ENCODE data around the gene MMUT. TPM values are rescaled to one million over a fixed set of nuclear protein-coding genes. Genes with fewer than 3 reads are reported as not detected.
"Not testable (repeated sequence)": the region's sequence is repeated elsewhere in the genome, so short reads cannot be mapped to it uniquely, and the experiment has no call there.

Gene MMUT
- total RNA-seq, 1 experiment from 2014 or later: 13.7 TPM

- Histone ChIP-seq H3K4me1 (ENCODE audit: insufficient read depth, low read length) (no peaks in the 10 kb centered on the region), H3K23ac (ENCODE audit: insufficient read length, low read depth, low read length) (no peak overlapping the region), H3K79me2 (ENCODE audit: insufficient read depth, low read length) (no peaks in the 10 kb centered on the region), H3K4me2 (ENCODE audit: insufficient read depth, insufficient read length, low read length) (no peak overlapping the region), H2BK5ac (ENCODE audit: insufficient read length, low read length) (no peak overlapping the region), H2BK15ac (ENCODE audit: low read depth, low read length) (no peak overlapping the region), H3K27ac (ENCODE audit: insufficient read length, low read depth, low read length) (no peak overlapping the region), H3K14ac (ENCODE audit: insufficient read depth, low read length) (no peak overlapping the region), H2AFZ (ENCODE audit: low read length) (no peak overlapping the region), H3K27me3 (ENCODE audit: insufficient read depth, low read length) (no peaks in the 10 kb centered on the region), H3K9me3 (ENCODE audit: control insufficient read depth, low read depth, low read length) (no peaks in the 10 kb centered on the region), H4K91ac (ENCODE audit: insufficient read length, low read depth, low read length) (no peak overlapping the region), H2BK120ac (ENCODE audit: low read depth, low read length, poor library complexity, severe bottlenecking) (no peak overlapping the region), H3K79me1 (ENCODE audit: insufficient read depth, low read depth, low read length, poor library complexity, severe bottlenecking) (no peaks in the 10 kb centered on the region), H4K20me1 (ENCODE audit: control insufficient read depth, insufficient read depth, insufficient read length) (no peaks in the 10 kb centered on the region), H2AK5ac (ENCODE audit: insufficient read length, low read length) (no peak overlapping the region), H2BK20ac (ENCODE audit: low read depth, low read length, poor library complexity, severe bottlenecking) (no peak overlapping the region), H3K56ac (ENCODE audit: insufficient read length, low read depth, low read length) (no peak overlapping the region), H3K23me2 (ENCODE audit: insufficient read length, low read depth, low read length, poor library complexity, severe bottlenecking) (no peaks in the 10 kb centered on the region), H3K9ac (ENCODE audit: extremely low read depth, insufficient read length, low read length) (no peak overlapping the region), H2BK12ac (ENCODE audit: insufficient read length, low read depth, low read length) (no peak overlapping the region), H3T11ph (ENCODE audit: low read length) (no peak overlapping the region), H4K8ac (replicated peaks; ENCODE audit: insufficient read length, low read depth, low read length) (no peak overlapping the region), H4K5ac (ENCODE audit: insufficient read length, low read depth, low read length) (no peak overlapping the region), H3K4ac (ENCODE audit: low read depth, low read length) (no peak overlapping the region), H3K18ac (ENCODE audit: insufficient read length, low read depth, low read length) (no peak overlapping the region)
- no CpG with 5 or more reads among the region's 3 CpGs for whole genome bisulfite sequencing (ENCODE audit: extremely low coverage, insufficient read length, low lambda C conversion rate)
- Mint-ChIP-seq H3K27ac (no peak overlapping the region), H3K36me3 (ENCODE audit: insufficient read depth in 1 of 3, low read depth in 3 of 3) (peaks cover 42 to 66% (median 60%) of the 10 kb centered on the region in 3 experiments), H3K9me3 (peaks cover 16 to 23% of the 10 kb centered on the region in 2 experiments; a peak in 4 of 5 replicates), H3K4me3 (no peak overlapping the region), H3K27me3 (ENCODE audit: low read depth) (no peaks in the 10 kb centered on the region), H3K4me1 (no peaks in the 10 kb centered on the region)
- DNase-seq: no peak
- TF ChIP-seq, protein P1, sequence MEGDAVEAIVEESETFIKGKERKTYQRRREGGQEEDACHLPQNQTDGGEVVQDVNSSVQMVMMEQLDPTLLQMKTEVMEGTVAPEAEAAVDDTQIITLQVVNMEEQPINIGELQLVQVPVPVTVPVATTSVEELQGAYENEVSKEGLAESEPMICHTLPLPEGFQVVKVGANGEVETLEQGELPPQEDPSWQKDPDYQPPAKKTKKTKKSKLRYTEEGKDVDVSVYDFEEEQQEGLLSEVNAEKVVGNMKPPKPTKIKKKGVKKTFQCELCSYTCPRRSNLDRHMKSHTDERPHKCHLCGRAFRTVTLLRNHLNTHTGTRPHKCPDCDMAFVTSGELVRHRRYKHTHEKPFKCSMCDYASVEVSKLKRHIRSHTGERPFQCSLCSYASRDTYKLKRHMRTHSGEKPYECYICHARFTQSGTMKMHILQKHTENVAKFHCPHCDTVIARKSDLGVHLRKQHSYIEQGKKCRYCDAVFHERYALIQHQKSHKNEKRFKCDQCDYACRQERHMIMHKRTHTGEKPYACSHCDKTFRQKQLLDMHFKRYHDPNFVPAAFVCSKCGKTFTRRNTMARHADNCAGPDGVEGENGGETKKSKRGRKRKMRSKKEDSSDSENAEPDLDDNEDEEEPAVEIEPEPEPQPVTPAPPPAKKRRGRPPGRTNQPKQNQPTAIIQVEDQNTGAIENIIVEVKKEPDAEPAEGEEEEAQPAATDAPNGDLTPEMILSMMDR (conservative IDR thresholded peaks at IDR 0.05): no peak
Observed at GRCh38 chr6:49479308-49479970, 16.4 kb upstream of the MMUT start.

GRCh38 chr6:49476564-49476963 is 13.5 kb upstream of the MMUT start:
- not testable (repeated sequence) for H3K27me3 ChIP-seq (ENCODE audit: insufficient read depth, low read length); H3K18ac ChIP-seq (ENCODE audit: insufficient read length, low read depth, low read length); H4K91ac ChIP-seq (ENCODE audit: insufficient read length, low read depth, low read length); H3T11ph ChIP-seq (ENCODE audit: low read length); H4K8ac ChIP-seq (replicated peaks; ENCODE audit: insufficient read length, low read depth, low read length); H4K20me1 ChIP-seq (ENCODE audit: control insufficient read depth, insufficient read depth, insufficient read length); H3K56ac ChIP-seq (ENCODE audit: insufficient read length, low read depth, low read length); H2BK120ac ChIP-seq (ENCODE audit: low read depth, low read length, poor library complexity, severe bottlenecking); H3K23ac ChIP-seq (ENCODE audit: insufficient read length, low read depth, low read length); H3K27ac Mint-ChIP-seq; H3K9ac ChIP-seq (ENCODE audit: extremely low read depth, insufficient read length, low read length); H3K4me1 ChIP-seq (ENCODE audit: insufficient read depth, low read length); H3K23me2 ChIP-seq (ENCODE audit: insufficient read length, low read depth, low read length, poor library complexity, severe bottlenecking); H3K4ac ChIP-seq (ENCODE audit: low read depth, low read length); H3K79me2 ChIP-seq (ENCODE audit: insufficient read depth, low read length); H3K27me3 Mint-ChIP-seq (ENCODE audit: low read depth); H3K4me2 ChIP-seq (ENCODE audit: insufficient read depth, insufficient read length, low read length); H2BK15ac ChIP-seq (ENCODE audit: low read depth, low read length); H2AFZ ChIP-seq (ENCODE audit: low read length); H3K4me3 Mint-ChIP-seq; H2BK20ac ChIP-seq (ENCODE audit: low read depth, low read length, poor library complexity, severe bottlenecking); DNase-seq; H2BK5ac ChIP-seq (ENCODE audit: insufficient read length, low read length); H4K5ac ChIP-seq (ENCODE audit: insufficient read length, low read depth, low read length); H3K27ac ChIP-seq (ENCODE audit: insufficient read length, low read depth, low read length); H2AK5ac ChIP-seq (ENCODE audit: insufficient read length, low read length); H3K9me3 ChIP-seq (ENCODE audit: control insufficient read depth, low read depth, low read length); H3K4me1 Mint-ChIP-seq; H3K79me1 ChIP-seq (ENCODE audit: insufficient read depth, low read depth, low read length, poor library complexity, severe bottlenecking); H2BK12ac ChIP-seq (ENCODE audit: insufficient read length, low read depth, low read length); H3K14ac ChIP-seq (ENCODE audit: insufficient read depth, low read length)
- Mint-ChIP-seq H3K36me3 (ENCODE audit: insufficient read depth in 1 of 3, low read depth in 3 of 3) (peaks cover 56 to 80% (median 76%) of the 10 kb centered on the region in 3 experiments), H3K9me3 (peaks cover 16 to 24% of the 10 kb centered on the region in 2 experiments; a peak in 4 of 5 replicates)
- WGBS (ENCODE audit: extremely low coverage, insufficient read length, low lambda C conversion rate): no CpG with 5 or more reads among the region's 2 CpGs
